ENCODE measurements around the gene GADD45A. TPM values are rescaled to one million over a fixed set of nuclear protein-coding genes. Genes with fewer than 3 reads are reported as not detected.

GADD45A gene
- total RNA-seq, 1 donor from 2014 or later: 66.0 TPM

DNA sequence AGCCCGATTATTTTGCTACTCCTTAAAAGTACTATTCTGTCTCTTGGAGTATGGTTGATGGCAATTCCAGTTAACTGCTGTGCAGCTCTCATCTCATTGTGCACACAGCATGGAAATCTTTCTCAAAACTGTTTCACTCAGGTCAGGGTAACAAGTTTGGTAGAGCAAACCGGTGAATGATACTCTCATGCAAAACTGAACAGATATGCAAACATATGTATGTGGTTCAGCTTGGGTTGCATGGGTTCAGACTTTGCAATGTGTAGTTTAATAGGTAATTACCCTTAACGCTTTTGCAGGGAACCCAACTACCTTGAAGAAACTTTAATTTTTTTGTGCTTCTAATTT, 2.2 kb downstream of the GADD45A start:
- Mint-ChIP-seq H3K4me1 (ENCODE audit: unreplicated experiment) (peaks cover 34% of the 10 kb centered on the region), H3K27me3 (no peaks in the 10 kb centered on the region), H3K36me3 (peaks cover 26% of the 10 kb centered on the region), H3K9me3 (no peaks in the 10 kb centered on the region), H3K4me3 (peak overlapping the region; percentile 99), H3K27ac (peak overlapping the region; percentile 99)
- DNase-seq (ENCODE audit: extremely low spot score, unreplicated experiment): no peak
- TF ChIP-seq, protein P1, sequence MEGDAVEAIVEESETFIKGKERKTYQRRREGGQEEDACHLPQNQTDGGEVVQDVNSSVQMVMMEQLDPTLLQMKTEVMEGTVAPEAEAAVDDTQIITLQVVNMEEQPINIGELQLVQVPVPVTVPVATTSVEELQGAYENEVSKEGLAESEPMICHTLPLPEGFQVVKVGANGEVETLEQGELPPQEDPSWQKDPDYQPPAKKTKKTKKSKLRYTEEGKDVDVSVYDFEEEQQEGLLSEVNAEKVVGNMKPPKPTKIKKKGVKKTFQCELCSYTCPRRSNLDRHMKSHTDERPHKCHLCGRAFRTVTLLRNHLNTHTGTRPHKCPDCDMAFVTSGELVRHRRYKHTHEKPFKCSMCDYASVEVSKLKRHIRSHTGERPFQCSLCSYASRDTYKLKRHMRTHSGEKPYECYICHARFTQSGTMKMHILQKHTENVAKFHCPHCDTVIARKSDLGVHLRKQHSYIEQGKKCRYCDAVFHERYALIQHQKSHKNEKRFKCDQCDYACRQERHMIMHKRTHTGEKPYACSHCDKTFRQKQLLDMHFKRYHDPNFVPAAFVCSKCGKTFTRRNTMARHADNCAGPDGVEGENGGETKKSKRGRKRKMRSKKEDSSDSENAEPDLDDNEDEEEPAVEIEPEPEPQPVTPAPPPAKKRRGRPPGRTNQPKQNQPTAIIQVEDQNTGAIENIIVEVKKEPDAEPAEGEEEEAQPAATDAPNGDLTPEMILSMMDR (conservative IDR thresholded peaks at IDR 0.05): no peak

DNA sequence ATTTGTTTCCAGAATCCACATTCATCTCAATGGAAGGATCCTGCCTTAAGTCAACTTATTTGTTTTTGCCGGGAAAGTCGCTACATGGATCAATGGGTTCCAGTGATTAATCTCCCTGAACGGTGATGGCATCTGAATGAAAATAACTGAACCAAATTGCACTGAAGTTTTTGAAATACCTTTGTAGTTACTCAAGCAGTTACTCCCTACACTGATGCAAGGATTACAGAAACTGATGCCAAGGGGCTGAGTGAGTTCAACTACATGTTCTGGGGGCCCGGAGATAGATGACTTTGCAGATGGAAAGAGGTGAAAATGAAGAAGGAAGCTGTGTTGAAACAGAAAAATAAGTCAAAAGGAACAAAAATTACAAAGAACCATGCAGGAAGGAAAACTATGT, 2.6 kb downstream of the GADD45A start:
- peaks cover 34% of the 10 kb centered on the region for H3K4me1 Mint-ChIP-seq (ENCODE audit: unreplicated experiment)
- TF ChIP-seq, protein P1 (conservative IDR thresholded peaks at IDR 0.05): no peak
- peak overlapping the region; percentile 78 for H3K27ac Mint-ChIP-seq
- peaks cover 26% of the 10 kb centered on the region for H3K36me3 Mint-ChIP-seq
- peak overlapping the region; percentile 80 for H3K4me3 Mint-ChIP-seq
- no peaks in the 10 kb centered on the region for H3K27me3 Mint-ChIP-seq
- H3K9me3 Mint-ChIP-seq: no peaks in the 10 kb centered on the region
- no peak for DNase-seq (ENCODE audit: extremely low spot score, unreplicated experiment)

DNA sequence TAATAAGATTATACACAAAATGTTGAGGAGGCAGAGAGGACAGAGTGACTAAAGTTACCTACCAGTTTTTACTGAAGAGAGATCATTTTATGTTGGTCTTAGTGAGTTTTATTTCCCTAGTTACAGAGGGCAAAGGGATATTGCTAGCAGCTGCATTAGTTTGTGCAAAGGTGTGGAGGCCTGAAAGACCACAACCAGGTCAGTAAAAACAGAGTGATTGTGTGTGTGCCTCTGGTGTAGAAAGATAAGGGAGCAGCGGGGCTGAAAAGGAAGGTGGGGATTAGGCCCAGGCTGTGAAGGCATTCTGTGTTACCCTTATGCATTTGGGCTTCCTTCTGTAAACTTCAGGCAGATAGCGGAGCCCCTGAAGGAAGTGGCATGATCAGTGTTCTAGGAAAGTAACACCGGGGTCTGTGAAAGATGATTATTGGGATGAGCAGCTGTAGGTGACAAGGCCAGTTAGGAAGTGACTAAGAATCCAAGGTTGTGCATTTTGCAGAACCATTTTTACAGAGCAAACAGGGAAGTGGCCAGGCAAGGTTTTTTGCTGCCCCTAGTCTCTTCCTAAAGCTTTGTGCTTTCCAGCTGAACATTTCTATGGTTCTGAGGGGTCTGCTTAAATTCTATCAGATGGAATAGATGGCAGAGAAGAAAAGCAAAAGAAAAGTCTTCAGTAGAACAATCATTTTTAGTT, 3.7 kb downstream of the GADD45A start:
- TF ChIP-seq, protein P1 (conservative IDR thresholded peaks at IDR 0.05): no peak
- Mint-ChIP-seq H3K9me3 (no peaks in the 10 kb centered on the region), H3K4me1 (ENCODE audit: unreplicated experiment) (peaks cover 29% of the 10 kb centered on the region), H3K36me3 (peaks cover 26% of the 10 kb centered on the region), H3K27ac (peak overlapping the region; percentile 75), H3K4me3 (peak overlapping the region; percentile 64), H3K27me3 (no peaks in the 10 kb centered on the region)
- no peak for DNase-seq (ENCODE audit: extremely low spot score, unreplicated experiment)

DNA sequence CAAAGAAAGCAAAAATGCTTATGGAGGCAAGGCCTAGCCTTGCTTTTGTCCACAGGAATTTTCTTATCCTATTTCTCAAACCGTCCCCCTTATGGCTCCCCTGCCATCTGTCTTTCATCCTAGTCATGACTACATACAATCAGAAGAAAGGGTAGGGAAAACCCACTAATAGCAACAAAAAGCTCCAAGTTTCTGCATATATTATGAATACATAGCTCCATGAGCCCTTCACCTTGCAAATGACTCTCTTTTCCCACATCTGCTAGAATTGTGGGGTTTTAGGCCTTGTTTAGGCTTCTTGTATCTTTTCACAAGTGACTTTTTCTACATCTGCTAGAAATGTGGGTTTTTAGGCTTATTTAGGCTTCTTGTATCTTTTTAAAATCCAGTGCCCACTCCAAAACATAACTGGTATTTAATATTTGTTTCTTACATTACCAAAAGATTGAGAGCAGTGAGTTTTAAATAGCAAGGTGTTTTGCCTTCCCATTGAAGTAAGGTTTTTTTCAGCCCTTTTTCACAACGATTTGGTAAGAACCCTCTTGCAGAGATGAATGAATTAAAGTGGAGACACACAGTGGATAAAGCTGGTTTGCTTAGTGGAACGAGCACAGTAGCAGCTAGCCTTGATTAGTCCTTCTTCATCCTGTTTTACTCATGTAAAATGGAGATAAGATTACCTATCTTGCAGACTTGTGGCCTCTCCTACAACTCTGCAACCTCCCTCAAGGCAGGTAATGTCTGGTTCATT, 4.4 kb downstream of the GADD45A start:
- TF ChIP-seq, protein P1 (conservative IDR thresholded peaks at IDR 0.05): no peak
- DNase-seq (ENCODE audit: extremely low spot score, unreplicated experiment): no peak
- peak overlapping the region; percentile 75 for H3K27ac Mint-ChIP-seq
- peaks cover 23% of the 10 kb centered on the region for H3K4me1 Mint-ChIP-seq (ENCODE audit: unreplicated experiment)
- H3K9me3 Mint-ChIP-seq: no peaks in the 10 kb centered on the region
- peak overlapping the region; percentile 64 for H3K4me3 Mint-ChIP-seq
- peaks cover 26% of the 10 kb centered on the region for H3K36me3 Mint-ChIP-seq
- no peaks in the 10 kb centered on the region for H3K27me3 Mint-ChIP-seq

DNA sequence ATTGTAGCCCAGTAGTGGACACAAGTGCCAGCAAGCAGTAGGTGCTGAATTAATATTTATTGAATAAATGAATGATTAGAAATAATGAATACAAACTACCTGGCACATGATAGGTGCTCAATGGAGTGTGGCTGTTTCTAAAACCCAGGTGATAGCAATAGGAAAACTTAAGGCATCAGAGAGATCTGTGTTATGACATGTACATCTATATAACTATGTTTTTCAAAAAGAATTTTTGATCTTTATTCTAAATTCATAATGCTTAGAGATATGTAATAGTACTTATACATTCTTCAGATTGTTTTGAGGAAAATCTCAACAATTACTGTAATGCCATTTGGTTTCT, 5.0 kb downstream of the GADD45A start:
- H3K4me1 Mint-ChIP-seq (ENCODE audit: unreplicated experiment): peaks cover 23% of the 10 kb centered on the region
- peaks cover 24% of the 10 kb centered on the region for H3K36me3 Mint-ChIP-seq
- H3K4me3 Mint-ChIP-seq: no peak overlapping the region
- DNase-seq (ENCODE audit: extremely low spot score, unreplicated experiment): no peak
- no peak overlapping the region for H3K27ac Mint-ChIP-seq
- TF ChIP-seq, protein P1 (conservative IDR thresholded peaks at IDR 0.05): no peak
- H3K27me3 Mint-ChIP-seq: no peaks in the 10 kb centered on the region
- H3K9me3 Mint-ChIP-seq: no peaks in the 10 kb centered on the region

Data from type B pancreatic cell (in vitro differentiated cells).